Mucosa of descending colon (tissue), 3 donors: ENCODE data around the gene SPTB. TPM values are rescaled to one million over a fixed set of nuclear protein-coding genes. Genes with fewer than 3 reads are reported as not detected.

Experiments
- ATAC-seq: fragments of 200-7000 bp; cut with Tn5 transposase; one replicate; pipeline ENCODE4 v1.9.1; 2020; ENCODE audit warnings: mild to moderate bottlenecking, moderate library complexity
- DNase-seq, 3 donors: peaks; one replicate each; pipeline ENCODE4 v3.0.0-alpha.2; 2020
- H3K36me3 ChIP-seq: fragments of 200-600 bp; one replicate; pipeline ENCODE4 v1.8.0; 2021; ENCODE audit warnings: low read depth, mild to moderate bottlenecking
- H3K4me1 ChIP-seq: fragments of 200-600 bp; one replicate; pipeline ENCODE4 v1.8.0; 2021; ENCODE audit warnings: low read depth, mild to moderate bottlenecking
- H3K4me3 ChIP-seq: fragments of 200-600 bp; one replicate; pipeline ENCODE4 v1.8.0; 2021; ENCODE audit warnings: mild to moderate bottlenecking
- H3K9me3 ChIP-seq: fragments of 200-600 bp; one replicate; pipeline ENCODE4 v1.8.0; 2021; ENCODE audit warnings: mild to moderate bottlenecking
- intact Hi-C, 2 donors: fragments of 100-400 bp; cut with DNase I in 1 of 2; cut with micrococcal nuclease in 1 of 2; formaldehyde crosslinking; loops; one replicate each; pipeline versions ENCODE4 v1.11.0 to v1.11.1; 2022; cut with DNase I, micrococcal nuclease
- total RNA-seq, 3 donors: library from RNA; stranded (reverse); fragmentation: NEBNext Ultra II Directional in 2 of 3; extraction: Animal tissue kit (Norgen Biotek cat#: 25700) in 2 of 3; gene quantifications; one replicate each; pipeline versions ENCODE4 v1.2.1 to v1.2.4, GENCODE V29; 2021 to 2023
- TF ChIP-seq, protein P1 (sequence below): fragments of 200-600 bp; IDR thresholded peaks from one replicate; pipeline ENCODE4 v1.8.0; 2022; ENCODE audit warnings: antibody characterized with exemption, mild to moderate bottlenecking
- donor health status: DM: no; HTN: no; CAD: no; lungs with moderate emphysema.
- donor health status: DM: no; HTN: no; CAD: no.
- donor health status: DM: no; HTN: yes; CAD: no.

Gene SPTB
- total RNA-seq, 3 donors from 2014 or later, result 0.35 to 1.4 (median 0.51) TPM

DNA sequence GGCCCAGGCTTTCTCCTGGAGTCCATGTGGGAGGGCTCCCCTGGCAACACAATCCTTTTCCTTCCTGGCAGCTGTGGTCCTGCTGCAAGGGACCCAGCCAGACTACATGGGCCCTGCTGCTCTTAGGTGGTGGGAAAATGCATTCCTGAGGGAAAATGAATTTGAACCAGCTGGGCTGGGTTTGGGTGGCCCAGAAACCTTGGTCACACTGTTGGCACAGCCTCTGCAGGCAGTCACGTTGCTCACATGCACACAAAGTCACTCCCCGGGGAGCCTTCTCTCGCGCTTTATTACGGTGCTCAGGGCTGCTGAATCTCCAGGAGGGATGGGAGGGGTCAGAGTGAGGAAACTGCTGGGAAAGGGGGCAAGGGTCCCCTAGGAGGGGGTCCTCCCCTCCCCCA, 158.3 kb downstream of the SPTB start:
- H3K9me3 ChIP-seq, result no peaks in the 10 kb centered on the region
- TF ChIP-seq, protein P1, sequence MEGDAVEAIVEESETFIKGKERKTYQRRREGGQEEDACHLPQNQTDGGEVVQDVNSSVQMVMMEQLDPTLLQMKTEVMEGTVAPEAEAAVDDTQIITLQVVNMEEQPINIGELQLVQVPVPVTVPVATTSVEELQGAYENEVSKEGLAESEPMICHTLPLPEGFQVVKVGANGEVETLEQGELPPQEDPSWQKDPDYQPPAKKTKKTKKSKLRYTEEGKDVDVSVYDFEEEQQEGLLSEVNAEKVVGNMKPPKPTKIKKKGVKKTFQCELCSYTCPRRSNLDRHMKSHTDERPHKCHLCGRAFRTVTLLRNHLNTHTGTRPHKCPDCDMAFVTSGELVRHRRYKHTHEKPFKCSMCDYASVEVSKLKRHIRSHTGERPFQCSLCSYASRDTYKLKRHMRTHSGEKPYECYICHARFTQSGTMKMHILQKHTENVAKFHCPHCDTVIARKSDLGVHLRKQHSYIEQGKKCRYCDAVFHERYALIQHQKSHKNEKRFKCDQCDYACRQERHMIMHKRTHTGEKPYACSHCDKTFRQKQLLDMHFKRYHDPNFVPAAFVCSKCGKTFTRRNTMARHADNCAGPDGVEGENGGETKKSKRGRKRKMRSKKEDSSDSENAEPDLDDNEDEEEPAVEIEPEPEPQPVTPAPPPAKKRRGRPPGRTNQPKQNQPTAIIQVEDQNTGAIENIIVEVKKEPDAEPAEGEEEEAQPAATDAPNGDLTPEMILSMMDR, result no peak
- H3K4me3 ChIP-seq, result no peak overlapping the region
- H3K4me1 ChIP-seq, result peaks cover 84% of the 10 kb centered on the region
- H3K36me3 ChIP-seq, result no peaks in the 10 kb centered on the region
- DNase-seq (peak; percentile 70 to 73 (median 72)), ATAC-seq (peak; percentile 31)
- intact Hi-C loops, result no loop called here

DNA sequence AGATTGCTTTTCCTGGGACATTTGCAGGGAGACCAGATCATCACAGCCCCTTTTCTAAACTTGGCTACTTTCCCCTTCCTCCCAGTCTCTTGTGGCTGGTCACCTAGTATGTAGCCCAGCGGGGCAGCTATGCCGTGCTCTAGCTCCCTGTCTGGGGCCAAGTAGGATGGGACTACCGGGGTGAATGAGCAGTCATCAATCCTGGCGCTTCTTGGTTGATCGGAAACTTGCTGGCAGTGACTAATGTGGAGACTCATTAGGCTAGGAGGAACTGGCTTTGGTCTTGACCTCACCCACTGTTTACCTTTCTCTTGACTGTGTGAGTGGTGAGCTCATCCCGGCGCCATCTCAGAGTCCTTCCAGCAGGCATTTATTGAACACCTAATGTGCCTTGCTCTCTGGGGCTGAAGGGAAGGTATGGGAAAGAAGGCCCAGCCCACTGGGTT, 159.6 kb downstream of the SPTB start:
- H3K4me1 ChIP-seq, result peaks cover 84% of the 10 kb centered on the region
- intact Hi-C loops, result no loop called here
- TF ChIP-seq, protein P1, result no peak
- ATAC-seq (peak; percentile 79), DNase-seq (peak; percentile 71 to 81 (median 73))
- H3K9me3 ChIP-seq, result no peaks in the 10 kb centered on the region
- H3K36me3 ChIP-seq, result no peaks in the 10 kb centered on the region
- H3K4me3 ChIP-seq, result no peak overlapping the region

DNA sequence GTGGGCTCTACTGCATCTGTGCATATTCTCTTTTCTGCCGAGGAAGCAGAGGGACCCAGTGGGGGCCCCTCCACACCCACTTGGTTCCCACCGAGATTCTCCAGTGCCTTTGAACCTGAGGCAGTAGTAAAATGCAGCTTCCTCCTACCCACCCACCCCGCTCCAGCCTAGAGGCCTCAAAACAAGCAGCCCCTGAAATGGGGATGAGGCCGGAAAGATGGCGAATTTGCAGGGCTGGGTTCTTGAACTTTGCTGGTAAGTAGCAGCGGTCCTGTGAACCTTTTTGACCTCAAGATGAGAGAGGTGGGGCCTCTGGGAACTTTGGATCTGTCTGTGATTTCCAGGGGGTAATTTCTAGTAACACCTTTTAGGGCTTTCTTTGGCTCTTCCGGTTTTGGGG, 160.1 kb downstream of the SPTB start:
- Histone ChIP-seq H3K4me1 (peaks cover 83% of the 10 kb centered on the region), H3K36me3 (no peaks in the 10 kb centered on the region), H3K9me3 (no peaks in the 10 kb centered on the region), H3K4me3 (no peak overlapping the region)
- no peak for ATAC-seq
- TF ChIP-seq, protein P1, result no peak
- intact Hi-C loops, result no loop called here
- peak in 1 of 3 donors; percentile 40 for DNase-seq

DNA sequence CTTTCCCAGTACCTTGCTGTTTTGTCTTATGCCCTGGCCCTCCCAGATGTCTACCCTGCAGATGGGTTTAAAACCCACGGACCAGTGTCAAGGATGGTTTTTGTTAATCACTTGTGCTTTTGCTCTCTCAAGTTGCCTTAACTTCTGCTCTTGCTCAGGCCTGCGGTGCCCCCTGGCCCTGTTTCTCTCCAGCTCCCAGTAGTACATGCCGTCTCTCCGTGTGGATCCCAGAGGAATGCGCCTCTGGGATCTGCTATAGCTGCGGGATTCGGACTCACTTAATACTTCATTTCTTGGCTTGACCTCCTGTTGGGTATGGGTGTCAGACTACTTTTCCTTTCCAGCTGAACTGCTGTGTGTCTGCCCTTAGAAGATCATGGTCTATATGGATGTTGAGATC, 160.9 kb downstream of the SPTB start:
- H3K9me3 ChIP-seq, result no peaks in the 10 kb centered on the region
- no peak for ATAC-seq
- intact Hi-C loops, result no loop called here
- TF ChIP-seq, protein P1, result no peak
- H3K36me3 ChIP-seq, result no peaks in the 10 kb centered on the region
- H3K4me3 ChIP-seq, result no peak overlapping the region
- H3K4me1 ChIP-seq, result peaks cover 77% of the 10 kb centered on the region
- peak in 1 of 3 donors; percentile 27 for DNase-seq

DNA sequence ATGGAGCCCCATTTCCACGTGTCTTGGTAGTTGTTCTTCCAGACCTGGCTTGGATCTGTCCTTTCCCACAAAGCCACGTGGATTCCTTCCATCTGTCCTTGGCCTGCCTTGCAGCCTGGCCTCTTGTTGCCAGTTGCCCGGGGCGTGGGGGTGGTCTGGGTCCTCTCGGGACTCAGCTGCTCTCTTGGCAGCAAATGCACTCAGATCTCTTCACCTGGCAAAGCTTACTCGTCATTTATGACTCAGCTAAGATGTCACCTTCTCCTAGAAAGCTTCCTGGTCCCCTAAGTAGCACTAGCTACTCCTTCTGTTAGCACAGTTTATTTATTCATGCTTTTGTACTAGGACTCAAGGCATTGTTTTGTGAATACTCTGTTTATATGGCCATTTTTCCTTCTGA, 161.8 kb downstream of the SPTB start:
- Histone ChIP-seq H3K9me3 (no peaks in the 10 kb centered on the region), H3K36me3 (no peaks in the 10 kb centered on the region), H3K4me1 (peaks cover 74% of the 10 kb centered on the region), H3K4me3 (no peak overlapping the region)
- intact Hi-C loops, result no loop called here
- DNase-seq (peak in 1 of 3 donors; percentile 58), ATAC-seq (peak; percentile 26)
- TF ChIP-seq, protein P1, result no peak
